ENCODE results near the gene GLB1L3.
A peak's percentile ranks its signal among the peaks of the same experiment; 100 is the strongest.
"Not testable (repeated sequence)": the region's sequence is repeated elsewhere in the genome, so short reads cannot be mapped to it uniquely, and the experiment has no call there.

The GLB1L3 gene

DNA sequence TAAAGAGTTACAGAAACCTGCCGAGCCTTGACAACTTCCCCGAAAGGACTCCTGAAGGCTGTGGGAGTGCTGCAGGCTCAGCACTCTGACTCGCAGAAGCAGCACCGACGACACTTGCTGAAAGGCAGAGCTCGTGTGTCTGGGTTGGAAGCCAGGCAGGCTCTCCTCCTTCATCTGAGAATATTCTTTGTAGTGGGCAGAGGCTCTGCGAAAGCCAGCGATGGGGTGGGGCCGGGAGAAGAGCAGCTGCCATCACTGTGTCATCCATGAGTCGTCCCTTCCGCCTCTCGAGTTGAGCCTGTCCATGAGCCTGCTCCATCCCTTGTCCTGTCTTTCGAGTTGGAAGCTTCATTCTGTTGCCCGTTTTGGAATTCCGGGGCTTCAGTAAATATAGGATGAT is 67.5 kb downstream of the GLB1L3 start:
- no peak for DNase-seq (ENCODE audit: low spot score)

DNA sequence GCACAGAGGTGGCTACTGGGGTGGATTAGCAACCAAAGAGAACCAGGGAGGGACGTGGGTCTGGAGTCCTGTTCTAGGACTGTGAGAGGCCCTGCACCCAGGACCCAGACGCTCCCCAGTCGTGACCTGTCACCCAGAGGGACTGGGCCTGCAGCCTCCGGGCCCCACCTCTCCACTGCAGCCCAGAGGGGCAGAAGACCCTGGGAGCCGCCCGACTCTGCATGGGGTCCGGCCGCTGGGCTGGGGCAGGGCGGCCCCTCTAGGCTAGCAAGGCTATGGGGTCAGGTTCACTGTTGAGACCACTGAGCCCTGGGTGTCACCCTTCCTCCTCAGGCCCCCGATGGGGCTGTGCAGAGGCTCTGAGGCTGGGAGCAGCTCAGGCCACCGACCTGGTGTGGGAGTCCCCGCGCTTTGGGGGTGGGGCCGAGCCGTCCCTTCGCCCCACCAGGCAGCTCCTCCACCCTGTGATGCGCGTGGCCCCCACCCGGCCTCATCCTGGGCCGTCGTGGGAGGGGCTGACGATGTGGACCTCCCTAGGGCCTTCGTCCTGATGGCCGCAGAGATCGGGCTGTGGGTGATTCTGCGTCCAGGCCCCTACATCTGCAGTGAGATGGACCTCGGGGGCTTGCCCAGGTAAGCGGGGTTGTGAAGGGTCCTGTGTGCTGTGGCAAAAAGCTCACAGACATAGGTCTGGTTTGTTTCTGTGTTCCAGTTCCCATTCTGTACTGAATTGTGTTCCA is 68.5 kb downstream of the GLB1L3 start:
- DNase-seq (ENCODE audit: low spot score): not testable (repeated sequence)

DNA sequence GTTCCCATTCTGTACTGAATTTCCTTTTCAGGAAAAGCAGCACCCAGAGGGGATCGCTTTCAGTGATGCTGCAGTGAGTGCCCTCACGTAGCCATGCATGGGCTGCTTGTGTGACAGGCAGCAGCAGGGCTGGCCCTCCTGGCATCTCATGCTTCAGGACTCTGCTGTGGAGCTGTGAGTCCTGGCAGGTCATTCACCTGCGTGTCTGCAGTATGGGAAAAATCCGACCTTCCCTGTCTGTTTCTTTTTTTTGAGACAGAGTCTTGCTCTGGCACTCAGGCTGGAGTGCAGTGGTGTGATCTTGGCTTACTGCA is 69.0 kb downstream of the GLB1L3 start:
- no peak for DNase-seq (ENCODE audit: low spot score)

DNA sequence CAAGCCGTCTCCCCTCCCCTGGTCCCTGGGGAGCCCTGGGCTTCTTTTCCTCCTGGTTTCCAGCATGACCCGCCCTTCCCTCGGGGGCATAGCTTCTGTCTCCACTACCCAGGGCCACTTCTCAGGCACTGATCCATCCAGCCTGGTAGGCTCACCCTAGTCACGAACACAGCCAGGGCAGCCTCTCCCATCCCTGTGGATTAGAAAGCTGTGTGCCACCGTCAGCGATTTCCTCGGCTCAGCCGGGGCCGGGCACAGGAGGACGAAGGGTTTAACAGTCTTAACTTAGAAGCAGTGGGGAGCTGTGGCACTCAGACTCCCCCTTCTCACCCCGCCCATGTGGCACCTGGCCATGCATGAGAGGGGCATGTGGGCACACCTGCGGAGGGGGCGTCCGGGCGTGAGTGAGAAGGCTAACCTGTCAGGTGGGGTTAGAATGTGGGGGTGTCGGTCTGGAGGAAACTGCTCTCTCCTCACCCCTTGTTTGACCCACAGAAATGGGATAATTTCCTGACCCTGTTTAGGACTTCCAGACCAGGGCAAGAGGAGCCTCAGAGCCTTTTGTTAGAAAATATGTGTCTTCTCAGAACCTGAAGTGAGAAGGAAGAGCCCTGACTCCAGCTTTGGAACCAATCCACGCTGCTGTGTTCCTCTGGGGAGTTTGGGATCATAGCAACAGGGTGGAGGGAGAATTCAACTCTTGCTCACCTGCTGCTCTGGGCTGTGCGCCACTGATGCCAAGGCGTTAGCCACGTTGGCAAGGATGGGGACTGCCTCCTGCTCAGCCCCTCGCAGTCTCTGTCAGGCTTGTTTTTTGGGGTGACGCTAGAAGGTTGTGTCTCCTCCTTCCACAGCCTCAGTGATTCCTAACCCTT is 70.2 kb downstream of the GLB1L3 start:
- no peak for DNase-seq (ENCODE audit: low spot score)

DNA sequence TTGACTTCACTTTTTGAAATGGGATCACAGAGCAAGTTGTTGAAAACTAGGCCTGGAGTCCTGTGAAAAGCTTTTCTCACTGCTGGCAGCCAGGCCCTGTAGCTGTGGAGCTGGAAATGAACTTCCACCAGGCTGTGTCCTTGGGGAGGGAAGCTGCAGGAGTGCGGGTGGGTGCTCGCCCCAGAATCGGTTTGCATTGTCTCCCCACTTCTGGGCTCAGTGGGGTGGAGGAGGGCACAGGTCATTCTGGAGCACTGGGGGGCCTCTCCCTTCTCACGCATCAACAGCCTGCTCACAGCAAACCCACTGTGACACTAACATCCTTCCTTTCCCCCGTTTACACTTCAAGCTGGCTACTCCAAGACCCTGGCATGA is 70.8 kb downstream of the GLB1L3 start:
- DNase-seq (ENCODE audit: low spot score): no peak

DNA sequence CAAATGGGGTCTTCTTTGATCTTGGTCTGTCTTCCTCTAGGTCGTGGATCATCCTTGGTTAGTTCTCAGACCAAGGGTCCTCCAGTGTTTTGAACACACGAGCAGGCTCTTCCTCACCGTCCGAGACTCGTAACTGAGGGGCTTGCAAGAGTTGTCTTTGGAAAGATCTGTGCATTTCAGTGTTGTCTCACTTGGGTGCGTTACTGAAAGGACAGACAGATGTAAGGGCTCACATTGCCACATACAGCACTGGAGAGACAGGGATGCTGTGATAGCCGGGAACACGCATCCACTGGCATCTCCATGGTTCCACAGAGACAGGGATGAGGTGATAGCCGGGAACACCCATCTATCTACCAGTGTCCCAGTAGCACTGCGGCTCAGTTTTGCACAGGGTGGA is 71.3 kb downstream of the GLB1L3 start:
- no peak for DNase-seq (ENCODE audit: low spot score)

DNA sequence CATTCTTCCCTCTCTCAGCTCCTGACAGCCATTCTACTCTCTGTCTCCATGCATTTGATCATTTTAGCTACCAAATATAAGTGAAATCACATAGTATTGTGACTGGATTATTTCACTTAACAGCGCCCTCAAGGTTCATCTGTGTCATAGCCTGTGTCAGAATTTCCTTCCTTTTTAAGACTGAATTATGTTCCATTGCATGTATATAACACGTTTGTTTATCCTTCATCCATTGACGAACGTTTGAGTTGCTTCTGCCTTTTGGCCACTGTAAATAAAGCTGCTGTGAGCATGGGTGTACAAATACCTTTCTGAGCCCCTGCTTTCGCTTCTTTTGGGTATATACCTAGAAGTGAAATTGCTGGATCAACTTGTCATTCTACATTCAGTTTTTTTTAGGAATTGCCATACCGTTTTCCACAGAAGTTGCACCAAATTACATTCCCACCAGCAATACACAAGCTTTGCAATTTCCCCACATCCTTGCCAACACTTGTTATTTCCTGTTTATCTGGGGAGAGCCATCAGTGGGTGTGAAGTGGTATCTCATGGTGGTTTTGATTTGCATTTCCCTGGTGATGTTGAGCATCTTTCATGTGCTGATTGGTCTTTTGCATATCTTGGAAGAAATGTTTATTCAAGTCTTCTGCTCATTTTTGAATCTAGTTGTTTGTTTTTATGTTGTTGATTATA is 73.1 kb downstream of the GLB1L3 start:
- DNase-seq (ENCODE audit: low spot score): no peak

DNA sequence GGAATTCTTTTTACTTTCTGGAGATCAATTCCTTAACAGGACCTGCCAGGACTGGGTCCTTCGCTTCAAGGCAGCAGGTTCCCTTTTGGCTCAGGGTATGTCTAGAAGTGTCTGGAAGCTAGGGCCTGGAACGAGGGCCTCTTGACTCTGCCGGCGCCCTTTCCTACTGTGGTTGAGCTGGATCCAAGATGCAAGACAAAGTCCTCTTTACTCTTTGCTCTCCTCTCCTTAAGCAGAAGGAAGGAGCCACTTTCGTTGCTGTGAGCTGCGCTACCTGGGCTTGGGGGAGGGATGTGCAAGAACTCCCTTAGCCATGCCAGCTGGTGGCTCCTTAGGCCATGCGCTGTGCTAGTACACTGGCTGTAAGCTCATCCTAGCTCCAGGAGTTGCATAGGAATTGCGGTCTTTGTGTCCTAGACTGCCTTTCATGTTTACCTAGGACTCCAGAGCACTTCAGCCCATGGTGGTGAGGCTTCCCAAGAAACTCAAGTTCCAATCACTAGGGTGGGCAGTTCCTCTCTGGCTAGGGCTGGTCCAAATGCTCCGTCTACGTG is 73.7 kb downstream of the GLB1L3 start:
- DNase-seq (ENCODE audit: low spot score): no peak

DNA sequence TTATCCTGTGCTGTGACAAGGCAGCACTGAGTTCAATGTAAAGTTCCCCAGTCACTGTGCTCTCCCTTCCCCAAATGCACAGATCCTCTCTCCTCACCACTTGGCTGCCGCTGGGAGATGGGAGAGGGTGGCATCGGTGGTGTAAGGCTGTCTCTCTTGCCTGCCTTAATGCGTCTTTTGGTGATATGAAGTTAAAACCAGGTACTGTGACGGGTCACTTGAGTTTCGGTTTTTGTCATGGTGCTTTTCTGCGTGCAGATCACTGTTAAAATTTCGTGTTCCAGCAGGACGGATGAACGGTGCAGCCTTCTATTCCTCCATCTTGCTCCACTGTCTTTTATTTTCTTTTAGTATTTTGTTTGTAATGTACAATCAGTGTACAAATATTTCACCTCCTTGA is 74.2 kb downstream of the GLB1L3 start:
- no peak for DNase-seq (ENCODE audit: low spot score)

DNA sequence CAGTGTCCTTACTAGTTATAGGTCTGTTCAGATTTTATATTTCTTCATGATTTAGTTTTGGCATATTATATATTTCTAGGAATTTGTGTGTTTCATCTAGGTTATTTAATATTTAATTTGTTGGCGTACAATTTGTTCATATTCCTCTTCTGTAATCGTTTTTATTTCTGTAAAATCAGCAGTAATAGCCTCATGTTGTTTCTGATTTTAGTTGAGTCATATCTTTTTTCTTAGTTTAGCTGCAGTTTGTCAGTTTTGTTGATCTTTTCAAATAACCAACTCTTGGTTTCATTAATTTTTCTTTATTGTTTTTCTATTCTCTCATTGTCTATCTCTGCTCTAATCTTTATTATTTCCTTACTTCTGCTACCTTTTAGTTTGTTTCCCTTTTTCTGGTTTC is 75.9 kb downstream of the GLB1L3 start:
- DNase-seq (ENCODE audit: low spot score): no peak

DNA sequence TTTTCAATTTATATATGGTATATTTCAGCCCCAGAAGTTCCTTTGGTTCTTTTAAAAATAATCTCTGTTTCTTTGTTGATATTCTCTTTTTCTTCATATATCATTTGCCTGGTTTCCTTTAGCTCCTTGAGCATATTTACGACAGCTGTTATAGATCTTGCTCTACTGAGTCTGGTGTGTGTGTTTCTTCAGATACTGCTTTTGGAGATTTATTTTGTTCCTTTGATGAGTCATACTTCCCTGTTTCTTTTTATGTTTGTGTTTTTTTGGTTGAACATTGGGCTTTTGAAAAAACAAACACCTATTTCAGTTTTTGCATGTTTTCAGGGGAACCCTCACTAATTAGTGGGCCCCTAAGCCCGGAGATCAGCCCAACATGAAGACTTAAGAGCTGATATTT is 79.0 kb downstream of the GLB1L3 start:
- no peak for DNase-seq (ENCODE audit: low spot score)

DNA sequence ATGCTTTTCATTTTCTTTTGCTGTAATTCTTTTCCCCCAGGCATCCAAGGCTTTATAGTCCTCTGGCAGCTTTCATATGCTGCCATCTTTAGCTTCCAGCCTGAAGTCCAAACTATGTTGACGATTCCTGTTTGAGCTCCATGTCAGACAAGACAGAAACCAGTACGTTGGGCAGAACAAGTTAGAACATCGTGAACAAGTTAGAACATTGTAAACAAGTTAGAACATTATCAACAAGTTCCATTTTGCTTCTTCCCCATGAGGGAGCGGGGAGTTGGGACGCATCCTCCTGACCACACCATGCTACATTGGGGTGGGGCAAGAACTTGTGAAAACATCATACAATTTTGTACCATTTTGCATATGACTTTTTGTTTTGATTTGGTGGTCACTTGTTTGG is 79.5 kb downstream of the GLB1L3 start:
- DNase-seq (ENCODE audit: low spot score): no peak

DNA sequence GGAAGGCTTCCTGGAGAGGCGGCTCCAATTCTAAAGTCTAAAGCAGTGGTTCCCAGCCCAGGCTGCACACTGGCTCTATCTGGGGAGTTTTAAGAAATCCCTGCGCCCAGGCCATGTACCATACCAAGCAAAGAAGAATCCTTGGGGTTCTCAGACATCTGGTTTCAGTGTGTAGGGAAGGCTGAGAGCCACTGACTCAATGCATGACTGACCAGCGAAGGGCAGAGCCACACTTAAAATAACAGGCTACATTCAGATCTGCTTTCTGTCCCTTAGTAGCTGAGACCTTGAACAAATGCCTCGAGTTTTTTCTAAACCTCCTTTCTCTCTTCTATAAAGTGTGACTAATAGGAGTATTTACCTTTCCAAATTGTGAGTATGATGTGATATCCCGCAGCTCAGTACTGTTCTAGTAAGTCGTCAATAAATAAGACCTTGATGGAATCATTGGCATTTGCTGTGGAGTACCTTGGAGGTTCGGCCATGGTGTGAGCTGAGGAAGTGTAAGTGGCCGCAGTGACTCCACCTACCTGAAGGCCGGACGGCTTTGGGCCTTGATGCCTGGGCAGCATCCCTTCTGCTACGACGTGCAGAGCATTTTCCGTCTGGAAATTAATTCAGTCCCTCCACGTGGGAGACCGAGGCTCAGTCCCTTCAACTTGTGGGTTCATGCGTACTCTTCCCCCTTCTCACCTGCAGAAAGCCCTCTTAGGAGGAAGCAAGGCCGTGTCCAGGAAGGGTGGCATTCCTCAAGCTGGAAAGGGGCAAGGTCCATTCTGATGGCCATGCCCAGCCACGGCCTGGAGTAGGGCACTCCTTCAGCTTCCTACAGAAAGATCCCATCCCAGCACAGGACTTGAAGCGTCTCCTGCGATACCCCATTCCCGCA is 80.7 kb downstream of the GLB1L3 start:
- DNase-seq (ENCODE audit: low spot score): no peak

DNA sequence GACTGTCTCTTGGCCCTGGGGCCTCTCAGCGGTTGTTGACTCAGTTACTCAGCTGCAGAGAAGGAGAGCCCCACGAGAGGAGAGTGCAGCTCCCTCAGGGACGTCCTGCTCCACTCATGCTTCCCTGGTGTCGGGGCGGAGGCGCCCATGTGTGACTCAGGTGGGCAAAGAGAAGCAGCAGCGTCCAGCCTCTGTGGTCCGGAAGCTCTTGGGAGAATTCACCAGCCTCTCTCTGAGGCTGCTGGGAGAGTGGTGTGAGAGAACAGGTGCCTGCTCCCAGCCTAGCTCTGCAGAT is 81.3 kb downstream of the GLB1L3 start:
- DNase-seq (ENCODE audit: low spot score): no peak

DNA sequence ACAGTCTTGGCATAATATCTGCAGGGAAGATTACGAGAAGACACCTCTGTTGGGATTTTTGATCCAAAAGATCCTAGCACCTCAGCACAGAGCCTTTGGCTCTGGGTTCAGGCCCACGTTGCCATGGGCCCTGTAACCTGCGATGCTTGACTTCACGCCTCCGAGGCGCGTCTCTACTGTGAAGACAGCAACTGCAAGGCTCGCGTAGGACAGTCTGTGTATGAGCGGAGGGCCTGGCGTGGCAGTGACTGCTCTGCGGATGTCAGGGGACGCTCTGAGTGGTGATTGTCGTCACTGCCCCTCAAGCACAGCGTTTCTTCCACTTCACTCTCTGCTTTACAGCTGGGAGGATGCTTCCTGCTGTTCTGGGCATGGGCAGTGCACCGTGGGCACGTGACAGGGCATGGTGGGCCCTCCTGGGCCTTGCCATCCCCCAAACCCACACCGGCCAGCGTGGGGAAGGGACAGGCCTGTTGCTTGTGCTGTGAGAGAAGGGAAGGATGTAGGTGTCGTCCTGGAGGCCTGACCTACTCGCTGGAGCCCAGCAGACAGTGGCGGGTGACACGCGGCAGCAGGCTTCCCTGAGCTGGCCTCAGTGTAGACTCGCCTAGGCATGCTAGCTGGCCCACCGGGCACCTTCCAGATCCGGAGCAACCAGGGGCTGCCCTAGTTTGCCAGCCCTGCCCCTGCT is 82.1 kb downstream of the GLB1L3 start:
- DNase-seq (ENCODE audit: low spot score): no peak

DNA sequence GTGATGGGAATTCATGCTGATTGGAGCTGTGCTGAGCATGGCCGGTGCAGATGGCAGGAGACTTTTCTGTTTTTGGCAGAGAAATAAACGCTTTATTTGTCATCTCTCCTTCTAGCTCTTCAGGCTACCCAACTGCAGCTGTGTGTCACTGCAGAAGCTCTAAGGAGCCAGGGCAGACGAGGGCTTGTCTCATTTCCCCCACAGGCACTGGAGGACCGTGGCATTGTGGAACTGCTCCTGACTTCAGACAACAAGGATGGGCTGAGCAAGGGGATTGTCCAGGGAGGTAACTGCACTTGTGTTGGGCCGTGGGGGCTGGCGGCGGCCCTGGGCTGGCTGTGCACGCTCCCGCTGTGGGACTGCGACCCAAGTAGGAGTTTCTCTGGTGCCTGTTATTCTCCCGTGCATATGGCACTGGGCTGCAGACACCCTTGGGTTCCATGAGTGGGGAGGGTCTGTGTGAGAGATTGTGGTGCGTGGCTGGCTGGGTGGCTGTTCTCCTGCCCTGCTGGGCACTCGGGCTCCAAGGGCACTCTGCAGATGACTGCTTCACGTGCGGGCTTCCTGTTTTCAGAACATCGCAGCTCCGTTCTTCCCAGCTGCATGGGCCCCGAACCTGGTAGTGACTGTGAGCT is 82.8 kb downstream of the GLB1L3 start:
- no peak for DNase-seq (ENCODE audit: low spot score)

DNA sequence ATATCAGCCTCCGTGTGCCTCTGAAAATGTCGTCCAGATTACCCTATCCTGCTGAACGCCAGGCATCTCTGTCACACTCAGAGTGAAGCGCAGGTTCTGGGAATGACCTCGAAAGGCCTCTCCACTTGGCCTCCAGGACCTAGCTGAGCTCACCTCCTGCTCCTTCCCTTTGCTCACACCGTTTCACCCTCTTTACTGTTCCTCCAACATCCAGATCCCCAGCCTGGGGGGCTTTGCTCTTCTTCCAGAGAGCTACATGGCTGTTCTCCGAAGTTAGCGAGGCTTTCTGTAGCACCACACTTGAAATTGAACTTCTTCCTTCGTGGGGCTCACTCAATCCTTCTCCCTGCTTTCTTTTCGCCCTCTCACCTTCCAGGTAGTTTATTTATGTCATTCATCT is 83.5 kb downstream of the GLB1L3 start:
- DNase-seq (ENCODE audit: low spot score): no peak

DNA sequence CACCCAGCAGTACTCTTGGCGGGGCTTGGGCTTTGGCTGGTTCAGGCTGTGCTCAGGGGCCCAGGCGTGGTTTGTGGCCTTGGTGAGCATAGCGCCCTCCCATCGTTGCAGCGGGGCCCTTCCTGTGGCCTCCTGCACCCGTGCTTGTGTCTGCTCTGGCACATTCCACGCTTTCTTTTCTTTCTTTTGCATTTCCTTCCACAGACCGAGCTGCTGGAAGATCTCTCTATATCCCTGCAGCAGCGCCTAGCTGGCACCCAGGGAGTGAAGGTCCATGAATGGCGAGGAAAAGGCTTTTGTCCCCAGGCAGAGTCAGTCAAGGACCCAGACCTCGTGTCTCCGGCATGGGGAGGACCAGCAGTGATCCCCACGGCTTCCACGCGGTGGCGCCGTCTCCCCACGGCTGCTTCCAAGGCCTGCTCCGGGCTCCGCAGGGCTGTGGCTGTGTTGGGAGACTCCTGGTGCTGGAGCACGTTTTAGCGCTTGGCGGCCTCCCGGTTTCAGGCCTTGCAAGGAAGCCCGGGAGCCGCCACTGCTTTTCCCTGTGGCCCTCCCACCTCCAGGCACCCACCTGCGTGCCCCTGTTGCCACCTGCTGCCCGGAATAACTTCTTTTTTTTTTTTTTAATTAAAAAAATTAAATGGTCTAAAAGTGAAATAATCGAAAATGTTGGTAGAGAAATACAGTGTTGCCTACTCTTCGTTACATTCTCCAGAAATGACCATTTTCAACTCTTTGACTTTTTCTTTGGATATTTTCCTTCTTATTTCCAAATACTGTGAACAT is 84.1 kb downstream of the GLB1L3 start:
- peak; percentile 34 for DNase-seq (ENCODE audit: low spot score)

DNA sequence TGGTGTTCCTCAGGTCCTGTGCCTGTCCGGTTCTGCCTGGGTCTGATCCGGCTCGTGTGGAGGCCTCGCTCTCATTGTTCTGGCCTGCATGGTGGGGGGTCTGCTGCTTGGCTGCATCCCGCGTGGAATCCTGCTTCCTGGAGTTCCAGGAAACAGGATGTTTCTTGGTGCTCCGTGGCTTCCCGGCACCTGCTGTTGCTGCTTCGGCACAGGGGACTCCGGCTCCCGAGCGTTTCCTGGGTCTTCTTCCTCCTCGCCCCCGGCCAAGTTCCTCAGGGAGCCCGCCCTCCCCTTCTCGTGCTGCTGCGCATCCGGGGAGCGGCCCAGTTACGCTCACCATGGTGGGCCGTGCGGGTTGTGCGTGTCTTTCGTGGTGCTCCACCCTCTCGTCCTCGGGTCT is 85.5 kb downstream of the GLB1L3 start:
- DNase-seq (ENCODE audit: low spot score): no peak

All from SW480 (cell line).